ENCODE data around the gene CDK6.
"Not testable (repeated sequence)": the region's sequence is repeated elsewhere in the genome, so short reads cannot be mapped to it uniquely, and the experiment has no call there.

CDK6 gene

GRCh38 chr7:92614660-92615174 lies 221.7 kb downstream of the CDK6 start:
- no peak for DNase-seq

- no peak for DNase-seq
These were observed 222.7 kb downstream of the CDK6 start for GRCh38 chr7:92613720-92614119.

- DNase-seq, result no peak
These were observed 223.2 kb downstream of the CDK6 start for GRCh38 chr7:92613214-92613613.

GRCh38 chr7:92612501-92612900 lies 223.9 kb downstream of the CDK6 start:
- no peak for DNase-seq

- DNase-seq, result no peak
These were observed 224.6 kb downstream of the CDK6 start for GRCh38 chr7:92611735-92612134.

GRCh38 chr7:92609921-92610518 lies 226.4 kb downstream of the CDK6 start:
- DNase-seq, result peak in 1 of 2 donors; percentile 23

- no peak for DNase-seq
These were observed 227.7 kb downstream of the CDK6 start for GRCh38 chr7:92608380-92609322.

GRCh38 chr7:92606985-92607384 lies 229.4 kb downstream of the CDK6 start:
- DNase-seq, result no peak

GRCh38 chr7:92604517-92604916 lies 231.9 kb downstream of the CDK6 start:
- DNase-seq, result not testable (repeated sequence)

GRCh38 chr7:92603089-92603445 lies 233.3 kb downstream of the CDK6 start:
- DNase-seq, result no peak

GRCh38 chr7:92602352-92603088 lies 233.9 kb downstream of the CDK6 start:
- no peak for DNase-seq

GRCh38 chr7:92598310-92598981 lies 237.9 kb downstream of the CDK6 start:
- DNase-seq, result no peak

- DNase-seq, result no peak
These were observed 241.1 kb downstream of the CDK6 start for GRCh38 chr7:92595281-92595680.

GRCh38 chr7:92594746-92595145 lies 241.6 kb downstream of the CDK6 start:
- no peak for DNase-seq

- DNase-seq, result no peak
These were observed 245.6 kb downstream of the CDK6 start for GRCh38 chr7:92590711-92591310.

GRCh38 chr7:92589056-92589455 lies 247.3 kb downstream of the CDK6 start:
- no peak for DNase-seq

GRCh38 chr7:92588561-92588960 lies 247.8 kb downstream of the CDK6 start:
- peak; percentile 30 to 35 for DNase-seq

- no peak for DNase-seq
These were observed 249.5 kb downstream of the CDK6 start for GRCh38 chr7:92586841-92587240.

- DNase-seq, result peak; percentile 41 to 55
These were observed 250.0 kb downstream of the CDK6 start for GRCh38 chr7:92586403-92586802.

GRCh38 chr7:92584953-92585352 lies 251.4 kb downstream of the CDK6 start:
- DNase-seq, result no peak

- DNase-seq, result no peak
These were observed 253.4 kb downstream of the CDK6 start for GRCh38 chr7:92582948-92583347.

- no peak for DNase-seq
These were observed 260.1 kb downstream of the CDK6 start for GRCh38 chr7:92576296-92576695.

Measured in inflammatory macrophage treated with lipopolysaccharide for 1 hour (primary cell).